ENCODE results near the gene SNCA.
A peak's percentile ranks its signal among the peaks of the same experiment; 100 is the strongest.

Gene SNCA

DNA sequence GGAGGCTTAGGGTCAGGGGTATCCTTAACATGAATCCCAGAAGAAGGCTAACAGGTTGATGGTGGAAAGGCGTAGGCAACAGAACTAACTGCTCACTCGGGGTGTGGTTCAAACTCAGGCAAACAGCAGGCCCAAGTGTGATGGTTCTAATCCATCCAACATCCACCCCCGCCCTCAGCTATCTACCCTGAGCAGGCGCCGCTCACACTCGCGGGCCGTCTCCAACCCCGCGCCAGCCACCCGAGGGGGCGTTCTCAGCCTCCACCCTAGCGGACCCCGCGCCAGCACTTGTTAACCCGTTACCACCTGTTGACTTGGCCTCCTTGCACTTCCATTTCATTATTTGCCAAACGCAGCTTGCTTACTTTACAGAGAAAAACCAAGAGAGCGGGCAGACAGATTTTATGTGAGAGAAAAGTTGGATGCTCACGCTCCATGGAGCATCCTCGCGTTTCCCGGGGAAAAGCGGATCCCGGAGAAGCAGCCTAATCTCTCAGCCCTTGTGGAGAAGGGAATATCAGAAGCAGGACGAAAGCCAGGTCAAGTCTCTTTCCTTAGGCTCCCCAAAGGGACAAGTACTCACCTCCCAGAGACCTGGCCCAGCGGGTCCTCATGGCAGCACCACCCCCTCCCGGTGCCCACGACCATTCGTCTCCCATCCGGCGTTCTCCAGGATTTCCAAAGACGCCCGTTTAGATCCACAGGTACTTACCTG, 773 bp downstream of the SNCA start:
- H3K4me3 ChIP-seq (ENCODE audit: low read length): no peak overlapping the region
- TF ChIP-seq, protein P1, sequence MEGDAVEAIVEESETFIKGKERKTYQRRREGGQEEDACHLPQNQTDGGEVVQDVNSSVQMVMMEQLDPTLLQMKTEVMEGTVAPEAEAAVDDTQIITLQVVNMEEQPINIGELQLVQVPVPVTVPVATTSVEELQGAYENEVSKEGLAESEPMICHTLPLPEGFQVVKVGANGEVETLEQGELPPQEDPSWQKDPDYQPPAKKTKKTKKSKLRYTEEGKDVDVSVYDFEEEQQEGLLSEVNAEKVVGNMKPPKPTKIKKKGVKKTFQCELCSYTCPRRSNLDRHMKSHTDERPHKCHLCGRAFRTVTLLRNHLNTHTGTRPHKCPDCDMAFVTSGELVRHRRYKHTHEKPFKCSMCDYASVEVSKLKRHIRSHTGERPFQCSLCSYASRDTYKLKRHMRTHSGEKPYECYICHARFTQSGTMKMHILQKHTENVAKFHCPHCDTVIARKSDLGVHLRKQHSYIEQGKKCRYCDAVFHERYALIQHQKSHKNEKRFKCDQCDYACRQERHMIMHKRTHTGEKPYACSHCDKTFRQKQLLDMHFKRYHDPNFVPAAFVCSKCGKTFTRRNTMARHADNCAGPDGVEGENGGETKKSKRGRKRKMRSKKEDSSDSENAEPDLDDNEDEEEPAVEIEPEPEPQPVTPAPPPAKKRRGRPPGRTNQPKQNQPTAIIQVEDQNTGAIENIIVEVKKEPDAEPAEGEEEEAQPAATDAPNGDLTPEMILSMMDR (conservative IDR thresholded peaks at IDR 0.05; ENCODE audit: low read length): no peak
- no peak for DNase-seq (ENCODE audit: low read depth)

DNA sequence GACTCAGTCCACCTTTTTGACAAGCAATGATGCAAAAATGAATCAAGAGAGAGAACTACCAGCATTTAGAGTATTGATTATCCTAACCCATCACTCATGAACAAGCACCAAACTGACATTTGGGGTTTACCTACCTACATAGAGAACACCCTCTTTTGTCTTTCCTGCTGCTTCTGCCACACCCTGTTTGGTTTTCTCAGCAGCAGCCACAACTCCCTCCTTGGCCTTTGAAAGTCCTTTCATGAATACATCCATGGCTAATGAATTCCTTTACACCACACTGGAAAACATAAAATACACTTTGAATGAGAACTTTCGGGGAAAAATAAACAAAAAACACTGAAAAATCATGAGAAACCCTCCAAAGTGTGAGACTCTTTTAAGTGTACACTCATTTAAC, 1.5 kb downstream of the SNCA start:
- TF ChIP-seq, protein P1 (conservative IDR thresholded peaks at IDR 0.05; ENCODE audit: low read length): no peak
- DNase-seq (ENCODE audit: low read depth): no peak
- no peak overlapping the region for H3K4me3 ChIP-seq (ENCODE audit: low read length)

DNA sequence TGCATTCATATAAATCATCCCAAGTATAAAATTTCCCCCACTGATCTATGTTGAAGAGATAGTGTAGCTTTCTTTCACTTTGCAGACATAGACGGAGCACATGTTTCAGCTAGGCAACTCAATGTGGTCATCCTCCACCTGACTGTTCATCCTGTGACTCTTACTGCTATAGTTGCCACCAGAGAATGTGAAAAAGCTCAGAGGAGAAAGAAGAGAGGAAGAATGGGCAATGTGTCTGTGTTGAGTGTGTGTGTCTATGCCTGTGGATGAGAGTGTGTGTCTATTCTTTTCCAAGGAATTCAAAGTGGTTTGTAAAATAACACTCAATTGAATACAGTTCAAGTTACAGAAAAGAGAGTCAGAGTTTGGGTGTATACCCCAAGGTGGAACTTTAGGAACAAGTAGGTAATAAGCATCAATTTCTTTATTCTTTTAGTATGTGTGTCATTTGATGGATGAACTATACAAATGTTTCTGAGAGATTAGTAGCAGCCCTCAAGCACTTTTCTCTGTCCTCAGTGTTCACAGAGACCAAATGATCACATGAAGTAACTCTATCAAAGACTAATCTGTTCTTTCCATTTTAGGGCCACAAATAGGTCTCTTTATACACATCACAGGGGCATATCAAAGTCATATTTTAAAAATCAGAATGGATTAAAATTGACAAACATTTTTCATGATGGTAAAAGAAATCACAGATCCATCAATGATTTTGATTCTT, 2.3 kb downstream of the SNCA start:
- no peak overlapping the region for H3K4me3 ChIP-seq (ENCODE audit: low read length)
- no peak for DNase-seq (ENCODE audit: low read depth)
- TF ChIP-seq, protein P1 (conservative IDR thresholded peaks at IDR 0.05; ENCODE audit: low read length): no peak

DNA sequence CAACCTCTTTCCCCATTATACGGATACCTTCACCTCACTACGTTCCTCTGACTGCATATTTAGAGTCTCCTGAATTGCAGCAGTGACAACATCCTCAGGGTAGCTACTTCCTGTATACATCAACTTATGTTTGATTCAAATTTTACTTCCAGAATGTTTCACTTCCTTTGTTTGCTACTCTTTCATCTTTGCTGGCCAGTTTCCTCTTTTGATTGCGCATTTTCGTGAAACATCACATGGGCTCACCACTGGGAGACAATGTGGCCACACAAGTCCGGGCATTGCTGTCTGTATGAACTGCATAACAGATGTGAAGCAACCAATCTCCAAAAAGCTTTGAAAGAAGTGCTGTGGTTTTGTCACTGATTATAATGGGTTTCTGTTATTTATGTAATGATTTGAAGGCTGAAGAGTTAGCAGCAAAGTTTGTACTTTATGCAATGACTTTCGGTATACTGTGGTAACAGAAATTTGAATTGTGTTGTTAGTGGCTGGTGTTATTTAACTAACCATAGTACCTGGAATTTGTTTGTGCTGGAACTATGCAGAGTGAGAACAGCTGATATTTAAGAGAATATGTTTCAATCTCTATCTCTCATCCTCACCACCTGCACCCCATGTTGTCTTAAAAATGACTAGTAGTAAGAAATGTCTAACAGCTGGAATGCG, 7.4 kb downstream of the SNCA start:
- H3K4me3 ChIP-seq (ENCODE audit: low read length): no peak overlapping the region
- DNase-seq (ENCODE audit: low read depth): peak; percentile 11
- TF ChIP-seq, protein P1 (conservative IDR thresholded peaks at IDR 0.05; ENCODE audit: low read length): no peak

DNA sequence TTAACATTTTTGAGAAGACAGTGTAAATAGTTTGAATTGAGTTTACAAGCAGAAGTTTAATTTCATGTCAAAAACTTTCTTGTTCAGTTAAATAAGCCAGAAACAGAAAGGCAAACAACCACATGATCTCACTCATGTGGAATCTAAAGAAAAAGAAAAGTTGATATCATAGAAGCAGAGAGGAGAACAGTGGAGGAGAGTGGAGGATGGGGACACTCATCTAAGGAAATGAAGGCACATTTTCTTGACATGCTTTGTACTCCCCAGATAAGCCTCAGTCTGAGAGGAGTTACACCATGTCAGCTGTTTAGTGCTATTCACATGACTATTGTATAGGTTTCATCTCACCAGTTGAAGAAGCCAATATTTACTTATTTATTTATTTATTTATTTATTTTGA, 13.5 kb downstream of the SNCA start:
- TF ChIP-seq, protein P1 (conservative IDR thresholded peaks at IDR 0.05; ENCODE audit: low read length): no peak
- H3K4me3 ChIP-seq (ENCODE audit: low read length): no peak overlapping the region
- DNase-seq (ENCODE audit: low read depth): no peak

DNA sequence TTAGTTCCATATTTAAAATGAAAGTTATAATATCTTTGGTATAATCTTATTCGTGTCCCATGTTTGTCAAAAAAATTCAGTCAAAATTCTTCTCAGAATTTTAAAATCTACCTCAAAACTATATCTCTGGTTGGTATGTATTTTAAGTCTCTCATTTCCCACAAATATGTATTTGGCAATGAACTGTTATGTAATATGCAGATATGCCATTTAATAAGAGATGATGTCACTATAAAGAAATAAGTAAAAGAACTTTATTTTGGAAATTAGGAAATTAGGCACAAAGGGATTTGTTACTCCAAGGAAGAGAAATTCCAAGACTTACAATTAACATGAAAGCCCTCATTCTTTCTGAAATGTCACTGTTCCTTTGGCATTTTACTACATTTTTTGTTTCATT, 15.3 kb downstream of the SNCA start:
- TF ChIP-seq, protein P1 (conservative IDR thresholded peaks at IDR 0.05; ENCODE audit: low read length): no peak
- DNase-seq (ENCODE audit: low read depth): no peak
- H3K4me3 ChIP-seq (ENCODE audit: low read length): no peak overlapping the region

All from AG10803 (cell line).